ENCODE measurements around the gene PEA15.

Gene PEA15

DNA sequence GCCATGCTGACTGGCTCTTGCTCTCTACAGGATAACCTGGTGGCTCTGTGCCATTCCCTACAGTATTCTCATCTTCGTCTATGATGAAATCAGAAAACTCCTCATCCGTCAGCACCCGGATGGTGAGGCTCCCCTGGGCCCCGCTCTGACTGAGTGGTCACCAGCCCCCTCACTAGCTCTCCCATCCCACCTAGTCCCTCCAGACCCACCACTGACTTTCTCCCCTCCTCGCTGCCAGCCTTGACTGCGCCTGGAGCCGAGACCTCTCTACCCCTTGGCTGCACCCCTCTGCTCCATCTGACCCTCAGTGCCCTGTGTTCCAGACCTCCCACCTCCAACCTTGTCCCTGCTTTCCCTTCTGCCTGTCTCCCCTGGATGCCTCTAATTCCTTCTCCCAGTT, 18.9 kb upstream of the PEA15 start:
- DNase-seq: no peak

DNA sequence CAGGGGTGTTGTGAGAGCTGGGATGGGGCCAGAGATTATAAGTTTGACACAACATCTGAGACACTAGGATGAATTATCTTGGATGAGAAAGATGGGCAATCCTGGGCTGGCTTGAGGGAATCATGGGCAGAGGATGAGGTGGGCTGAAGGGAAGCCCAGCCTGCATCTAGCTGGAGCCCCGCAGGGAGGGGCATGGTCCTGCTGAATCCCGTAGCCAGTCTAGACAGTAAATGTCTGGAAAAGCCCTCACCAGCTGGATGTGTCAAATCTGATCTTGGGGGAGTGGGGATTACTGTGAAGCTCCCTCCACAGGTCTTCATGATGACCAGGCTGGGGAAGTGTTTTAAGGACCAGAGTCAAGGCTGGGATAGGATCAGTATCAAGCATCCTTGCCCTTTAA, 18.5 kb upstream of the PEA15 start:
- DNase-seq: no peak

DNA sequence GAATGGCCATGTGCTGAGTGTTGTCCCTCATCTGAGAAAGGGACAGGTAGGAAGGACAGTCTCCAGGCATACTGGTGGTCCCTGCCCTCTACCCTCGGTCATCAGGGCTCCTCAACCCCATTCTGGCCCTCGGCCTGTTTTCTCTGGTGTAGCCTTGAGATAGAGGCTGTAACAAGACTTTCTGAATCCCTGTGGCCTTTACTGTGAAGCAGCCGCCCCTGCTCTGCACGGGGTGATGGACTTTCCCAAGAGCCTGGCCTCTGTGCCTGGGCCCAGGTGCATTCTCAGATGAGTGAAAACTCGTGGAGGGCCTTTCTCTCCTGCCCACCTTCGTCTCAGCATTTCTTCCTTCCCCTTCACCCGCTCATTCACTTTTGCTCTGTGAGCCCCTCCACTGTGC, 17.8 kb upstream of the PEA15 start:
- no peak for DNase-seq

DNA sequence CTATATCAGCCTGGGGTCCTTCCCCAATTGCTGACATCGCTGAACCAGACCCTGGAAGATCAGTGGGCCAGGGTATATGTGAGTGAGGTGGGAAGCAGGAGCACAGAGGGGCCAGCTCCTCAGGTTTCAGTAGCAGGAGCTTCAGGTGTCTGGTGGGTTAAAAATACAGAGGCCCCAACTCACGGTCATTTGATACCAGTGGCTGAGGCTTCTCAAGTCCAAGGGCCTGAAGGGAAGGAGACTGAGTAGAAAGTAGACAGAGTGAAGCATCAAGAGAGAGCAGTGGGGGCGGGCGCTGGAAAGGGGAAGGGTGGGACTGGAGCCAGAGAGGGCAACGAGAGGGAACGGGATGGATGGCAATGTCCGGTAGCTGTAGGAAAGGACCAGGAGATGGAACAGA, 16.8 kb upstream of the PEA15 start:
- DNase-seq: no peak

DNA sequence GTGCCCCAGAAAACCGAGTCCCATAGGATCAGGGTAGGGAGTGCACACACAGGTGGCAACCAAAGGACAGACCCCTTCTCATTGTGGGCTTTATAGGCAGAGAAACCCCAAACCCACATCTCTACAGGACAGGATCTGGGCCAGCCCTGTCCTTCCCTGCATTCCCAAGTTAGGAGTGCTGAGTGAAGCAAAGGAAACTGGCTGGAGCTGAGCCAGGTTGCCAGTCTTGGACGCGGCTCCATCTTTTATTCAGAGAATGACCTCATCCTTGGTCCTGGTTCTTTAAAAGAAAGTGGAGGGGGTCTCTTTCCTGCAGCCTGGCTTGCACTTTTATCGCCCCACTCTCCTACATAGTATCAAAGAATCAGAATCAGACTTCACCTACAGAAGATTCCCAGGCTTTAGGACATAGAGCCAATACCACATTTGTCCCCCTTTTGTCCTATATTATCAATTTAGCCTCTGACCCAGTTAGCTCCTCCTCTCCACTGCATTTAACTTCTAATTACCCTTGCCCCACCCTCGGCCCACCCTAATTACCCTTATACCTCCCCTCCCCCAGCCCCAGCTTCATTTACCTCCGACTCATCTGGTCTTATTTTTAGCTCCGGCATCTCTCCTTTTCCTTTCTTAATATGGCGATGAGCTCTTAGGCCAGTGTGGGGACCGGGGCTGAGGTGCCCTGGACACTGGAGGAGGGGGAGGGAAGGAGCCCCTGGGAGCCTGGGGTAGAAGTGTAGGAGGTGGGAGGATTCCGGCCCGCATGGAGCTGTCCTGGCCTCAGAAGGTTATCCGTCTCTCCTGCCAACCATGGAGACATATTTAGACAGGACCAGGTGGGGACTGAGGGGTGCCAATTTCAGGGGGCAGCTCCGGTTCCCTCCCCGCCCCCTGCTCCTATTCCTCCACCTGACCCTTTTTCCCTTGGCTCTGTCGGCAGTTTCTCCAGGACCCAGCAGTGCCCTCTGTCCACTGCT, 15.2 kb upstream of the PEA15 start, which contains the start of gene CASQ1:
Gene CASQ1 (plus strand): TSS at position 927 of the 977 bp plus-strand sequence. CDS start 177 bp downstream, outside the sequence.
- DNase-seq: peak; percentile 6

DNA sequence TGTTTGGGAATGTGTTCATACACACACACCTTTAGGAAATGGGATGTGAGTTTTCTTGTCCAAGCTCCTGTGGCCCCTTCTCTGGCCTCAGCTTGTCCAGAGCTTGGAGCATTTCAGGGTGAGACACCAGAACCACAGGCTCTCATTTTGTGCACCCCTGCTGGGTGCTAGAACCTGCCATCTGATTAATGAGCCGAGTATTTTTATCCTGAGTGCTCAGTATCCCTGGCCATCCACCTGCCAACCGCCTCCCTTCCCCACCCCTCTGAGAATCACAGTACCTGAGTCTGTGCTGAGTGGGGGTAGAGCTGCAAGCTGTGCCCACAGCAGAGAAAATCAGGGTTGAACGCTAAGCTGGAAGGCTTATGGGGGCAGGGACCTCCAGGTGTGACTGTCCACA, 13.4 kb upstream of the PEA15 start:
- DNase-seq: no peak

DNA sequence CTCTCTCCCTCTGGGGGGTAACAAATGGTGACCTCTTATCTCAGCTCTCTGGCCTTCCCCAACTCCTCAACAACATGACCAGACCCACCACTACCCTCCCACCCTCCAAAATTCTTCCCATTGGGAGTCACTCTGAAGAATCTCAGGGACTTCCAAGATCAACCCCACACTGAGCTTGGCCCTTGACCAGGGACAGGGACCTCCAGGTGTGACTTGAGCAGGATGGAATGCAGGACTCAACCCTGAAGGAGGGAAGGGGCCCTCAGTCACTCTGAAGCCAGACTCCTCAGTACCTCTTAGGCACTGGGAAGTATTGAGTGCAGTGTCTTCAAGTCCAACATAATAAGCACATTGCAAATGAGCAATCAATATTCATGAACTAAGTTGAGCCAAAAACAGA, 12.9 kb upstream of the PEA15 start:
- no peak for DNase-seq

DNA sequence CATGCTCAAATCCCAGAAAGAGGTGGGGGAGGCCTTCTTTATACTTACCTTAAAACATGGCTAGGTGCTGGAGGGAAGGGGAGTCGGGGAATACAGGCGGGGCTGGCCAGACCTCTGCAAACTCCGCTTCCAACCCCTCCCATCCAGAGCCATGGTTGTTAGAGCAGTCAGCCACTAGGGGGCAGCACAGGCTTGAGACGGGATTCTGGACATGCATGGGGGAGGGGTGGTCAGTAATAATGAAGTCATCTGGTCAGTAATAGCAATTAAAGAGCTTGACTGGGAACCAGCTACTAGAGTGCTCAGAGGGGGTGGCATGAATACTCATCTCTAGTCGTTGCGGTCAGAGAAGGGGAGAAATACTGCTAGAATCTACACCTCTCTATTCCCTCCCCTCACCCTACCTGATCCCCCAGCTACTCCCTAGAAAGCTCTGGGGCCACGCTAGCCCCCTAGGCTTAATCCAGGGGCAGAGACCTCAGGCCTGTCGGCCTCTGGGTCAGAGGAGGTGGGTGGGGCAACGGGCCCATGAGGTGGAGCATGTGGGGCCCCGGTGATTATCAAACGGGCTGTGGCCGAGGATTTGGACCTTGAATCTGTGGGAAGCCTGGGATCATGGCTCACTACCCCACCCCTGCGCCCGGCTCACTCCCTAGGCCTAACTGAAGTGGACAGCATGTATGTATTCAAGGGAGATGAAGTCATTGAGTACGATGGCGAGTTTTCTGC, 11.9 kb upstream of the PEA15 start:
- DNase-seq: peak; percentile 70

DNA sequence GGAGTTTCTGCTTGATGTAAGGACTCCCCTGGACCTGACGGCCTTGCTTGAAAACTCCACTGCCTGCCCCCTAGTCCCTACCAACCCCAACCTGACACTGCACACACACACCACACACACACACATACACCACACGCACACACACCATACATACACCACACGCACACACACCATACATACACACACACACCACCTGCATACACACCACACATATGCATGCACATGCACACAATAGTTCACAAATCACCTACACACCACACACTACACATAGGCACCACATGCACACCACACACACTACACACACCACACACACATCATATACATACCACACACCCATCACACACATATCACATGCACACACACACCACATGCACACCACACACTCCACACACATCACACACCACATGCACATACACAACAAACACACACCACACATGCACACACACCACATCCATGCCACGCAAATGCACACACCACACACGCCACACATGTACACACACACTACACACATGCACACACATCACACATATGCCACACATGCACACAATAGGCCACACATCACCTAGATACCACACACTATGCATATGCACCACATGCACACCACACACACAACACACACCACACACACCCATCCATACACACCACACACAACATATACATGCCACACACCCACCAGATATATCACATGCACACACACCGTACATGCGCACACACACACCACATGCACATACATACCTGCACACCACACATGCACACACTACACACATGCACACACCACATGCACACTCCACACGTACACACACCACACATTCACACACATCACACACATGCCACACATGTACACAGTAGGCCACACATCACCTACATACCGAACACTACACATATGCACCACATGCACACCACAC, 11.1 kb upstream of the PEA15 start:
- DNase-seq: no peak

DNA sequence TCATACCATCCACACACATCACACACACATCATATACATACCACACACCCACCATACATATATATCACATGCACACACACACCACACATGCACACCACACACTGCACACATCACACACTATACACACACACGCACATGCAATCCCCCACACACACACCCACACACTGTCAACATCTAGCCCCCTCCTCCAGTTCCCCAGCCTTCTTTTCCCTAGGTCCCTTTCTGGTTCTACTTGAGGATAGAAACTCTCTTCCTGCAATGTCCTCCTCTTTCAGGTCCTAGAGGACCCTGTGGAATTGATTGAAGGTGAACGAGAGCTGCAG, 10.5 kb upstream of the PEA15 start:
- DNase-seq: no peak

DNA sequence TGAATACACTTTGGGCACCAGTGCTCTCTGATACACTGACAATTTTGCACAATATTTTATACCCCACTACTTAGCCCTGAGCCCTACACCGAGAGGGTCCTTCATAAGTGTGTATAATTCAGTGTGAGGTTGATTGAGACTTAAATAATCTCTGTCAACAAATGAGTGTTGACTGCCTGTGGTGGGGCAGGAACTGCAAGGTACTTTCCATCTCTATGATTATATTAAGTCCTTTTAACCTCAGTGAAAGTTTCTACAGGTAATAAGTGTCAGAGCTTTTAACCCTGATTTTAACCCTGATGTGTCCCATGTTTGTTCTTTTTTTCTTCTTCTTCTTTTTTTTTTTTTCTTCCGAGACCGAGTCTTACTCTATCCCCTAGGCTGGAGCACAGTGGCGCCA, 9.0 kb upstream of the PEA15 start:
- no peak for DNase-seq

DNA sequence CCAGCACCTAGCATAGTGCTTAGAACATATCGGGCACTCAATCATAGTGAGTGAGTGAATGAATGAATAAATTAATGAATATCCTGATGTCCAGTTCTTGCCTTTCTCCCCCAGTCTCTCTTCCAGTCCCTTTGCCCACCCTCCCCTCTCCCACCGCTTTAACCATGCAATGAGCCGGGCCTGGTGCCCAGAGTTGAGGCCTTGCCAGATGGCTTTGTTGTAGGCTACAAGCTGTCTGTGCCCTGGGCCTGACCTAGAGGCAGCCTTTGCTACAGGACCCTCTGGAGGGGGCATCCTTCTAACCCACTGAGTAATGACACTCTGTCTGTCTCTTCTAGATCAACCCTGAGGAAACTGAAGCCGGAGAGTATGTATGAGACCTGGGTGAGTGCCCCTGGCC, 8.0 kb upstream of the PEA15 start:
- DNase-seq: peak; percentile 26

DNA sequence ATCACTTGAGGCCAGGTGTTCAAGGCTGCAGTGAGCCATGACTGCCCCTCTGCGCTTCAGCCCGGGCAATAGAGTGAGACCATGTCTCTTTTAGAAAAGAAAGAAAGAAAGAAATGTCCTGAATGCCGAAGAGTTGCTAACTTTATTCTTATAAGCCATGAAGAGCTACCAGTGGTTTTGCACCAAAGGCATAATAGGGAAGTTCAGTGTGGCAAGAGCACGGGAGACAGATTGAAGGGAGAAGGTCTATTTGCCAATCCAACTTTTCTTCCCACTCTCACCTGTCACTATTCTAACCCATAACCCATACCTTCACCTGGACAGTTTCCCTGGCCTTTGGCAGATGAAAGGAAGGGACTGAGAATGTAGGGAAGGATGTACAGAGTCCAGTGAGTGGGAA, 4.4 kb upstream of the PEA15 start:
- DNase-seq: no peak

DNA sequence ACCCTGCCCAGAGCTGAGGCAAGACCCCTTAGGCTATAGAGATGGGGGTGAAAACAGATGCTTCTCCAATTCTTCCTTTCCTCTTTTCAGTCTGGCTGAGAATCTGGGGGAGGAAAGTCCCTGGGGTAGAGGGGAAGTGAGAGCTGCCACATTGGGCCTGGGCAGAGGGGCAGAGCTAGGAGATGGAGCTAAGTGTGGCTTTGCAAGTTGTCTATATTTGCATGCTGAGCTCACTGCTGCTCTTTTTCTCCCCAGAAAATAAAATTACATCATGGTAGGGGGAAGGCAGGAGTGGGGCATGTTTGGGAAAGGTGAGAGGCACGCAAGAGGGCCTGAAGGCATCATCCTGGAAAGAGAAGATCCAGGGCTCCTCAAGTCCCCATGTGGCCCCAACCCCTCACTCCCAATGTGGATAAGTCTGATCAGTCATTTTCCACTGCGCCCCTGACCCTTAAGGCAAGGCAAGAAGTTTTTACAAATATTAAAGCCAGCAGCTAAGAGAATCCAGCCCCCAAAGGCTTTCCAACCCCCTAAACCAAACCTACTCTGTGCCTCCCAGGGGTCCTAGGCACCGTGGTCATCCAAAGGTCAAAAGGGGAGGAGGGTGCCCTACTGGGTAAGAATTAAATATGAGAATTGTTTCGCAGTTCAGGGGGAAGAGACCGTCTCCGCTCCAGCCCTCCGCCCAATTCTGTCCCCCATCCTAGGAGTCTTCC, 500 bp upstream of the PEA15 start:
- DNase-seq: no peak

DNA sequence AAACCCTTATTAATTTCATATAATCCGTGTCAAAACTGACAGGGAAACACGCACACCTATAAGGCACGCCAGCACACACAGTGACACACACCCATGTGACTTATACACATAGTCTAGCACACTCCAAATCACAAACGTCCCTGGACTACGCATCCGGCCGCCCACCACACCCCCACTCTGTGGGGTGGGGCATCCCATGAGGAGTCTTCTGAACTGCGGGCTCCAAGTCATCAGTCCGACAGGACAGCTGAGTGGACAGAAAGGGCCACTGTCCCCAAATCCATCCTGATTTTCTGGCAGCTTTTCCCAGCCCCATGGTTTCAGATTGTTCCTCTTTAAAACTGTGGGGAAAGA, 829 bp downstream of the PEA15 start:
- DNase-seq: no peak

DNA sequence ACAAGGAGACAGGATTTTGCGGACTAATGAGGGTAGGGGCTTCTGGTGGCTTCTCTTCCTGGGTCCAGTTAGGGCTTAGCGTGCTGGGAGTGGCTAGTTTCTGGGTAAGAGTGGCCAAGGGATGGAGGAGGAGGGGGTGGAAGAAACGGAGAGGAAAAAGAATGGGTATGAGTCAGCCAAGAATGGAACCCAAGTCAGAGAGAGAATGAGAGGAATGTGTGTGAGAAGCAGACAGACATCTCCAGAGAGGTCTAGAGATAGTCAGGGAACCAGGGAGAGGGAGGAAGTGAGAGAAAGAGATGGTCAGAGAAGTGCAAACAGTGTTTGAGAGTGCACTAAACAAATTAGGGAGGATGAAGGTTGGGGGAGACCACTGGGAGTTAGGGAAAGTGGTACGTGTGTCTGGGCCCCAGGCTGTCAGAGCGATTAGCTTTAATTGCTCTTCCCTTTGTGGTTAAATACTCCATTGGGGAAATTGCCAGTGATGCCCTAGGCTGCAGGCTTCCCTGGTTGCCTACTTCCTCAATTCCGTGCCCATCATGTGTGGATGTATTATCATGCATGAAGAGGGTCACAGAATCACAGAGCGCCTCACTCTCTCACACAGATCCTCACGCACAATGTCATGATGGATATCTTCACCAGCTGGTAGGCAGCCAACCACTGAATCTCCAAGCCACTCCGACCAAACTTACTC, 1.4 kb downstream of the PEA15 start:
- DNase-seq: no peak

DNA sequence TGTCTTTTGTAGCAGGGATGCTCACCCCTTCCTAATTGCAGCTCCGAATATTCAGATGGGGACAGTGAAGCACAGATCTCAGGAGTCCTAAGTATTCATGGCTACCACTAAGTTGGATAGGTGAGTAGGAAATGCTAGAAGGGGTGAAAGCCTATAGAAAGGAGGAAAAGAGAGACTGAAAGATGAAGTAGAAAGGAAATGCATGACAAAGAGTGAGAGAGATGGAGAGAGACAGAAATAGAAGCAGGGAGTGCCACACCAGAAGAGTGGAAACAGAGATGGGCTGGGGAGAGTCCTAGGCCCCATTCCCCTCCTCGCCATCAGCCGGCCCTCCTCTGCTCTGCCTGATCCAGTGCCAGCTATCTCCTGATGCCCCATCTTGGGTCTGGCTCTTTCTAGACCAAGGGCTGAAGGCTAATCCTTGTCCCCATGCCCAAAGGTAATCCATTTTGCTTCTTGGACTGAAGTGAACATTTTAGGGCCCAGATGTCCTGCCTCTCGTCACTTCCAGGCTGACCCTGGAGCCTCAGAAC, 2.0 kb downstream of the PEA15 start:
- no peak for DNase-seq

DNA sequence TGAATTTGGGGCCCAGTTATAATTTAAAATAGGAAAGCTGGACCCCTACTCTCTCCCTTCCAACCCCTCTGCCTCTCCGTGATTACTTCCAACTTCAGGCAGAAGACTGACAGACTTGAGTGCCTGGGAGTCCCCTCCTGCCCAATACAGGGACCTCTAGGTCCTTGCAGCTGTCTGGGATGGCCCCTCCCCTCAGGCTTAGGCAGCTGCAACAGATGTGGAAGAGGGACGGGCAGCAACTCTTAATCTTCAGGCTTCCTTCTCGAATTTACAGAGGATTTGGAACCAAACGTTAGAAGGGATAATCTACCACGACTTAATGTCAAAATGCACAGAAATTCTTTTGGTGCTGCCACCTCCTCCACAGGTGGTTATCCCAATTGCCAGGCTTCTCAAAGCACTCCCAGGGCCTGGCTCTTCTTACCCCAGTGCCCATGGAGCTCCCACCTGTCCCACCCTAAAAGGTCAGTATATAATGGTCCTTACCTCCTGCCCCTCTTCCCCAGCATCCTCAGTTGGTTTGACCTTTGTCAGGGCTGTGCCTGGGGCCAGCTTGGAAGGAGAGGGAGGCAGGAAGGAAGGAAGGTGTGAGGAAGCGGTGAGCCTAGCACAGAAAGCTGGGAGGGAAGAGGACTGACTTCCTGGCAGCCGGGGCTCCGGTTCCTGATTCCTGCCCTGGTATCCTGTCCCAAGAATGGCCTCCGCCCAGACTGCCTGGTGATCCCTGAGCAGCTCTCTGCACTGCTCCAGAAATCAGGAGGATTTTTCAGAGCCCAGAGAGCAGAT, 2.8 kb downstream of the PEA15 start:
- DNase-seq: no peak

DNA sequence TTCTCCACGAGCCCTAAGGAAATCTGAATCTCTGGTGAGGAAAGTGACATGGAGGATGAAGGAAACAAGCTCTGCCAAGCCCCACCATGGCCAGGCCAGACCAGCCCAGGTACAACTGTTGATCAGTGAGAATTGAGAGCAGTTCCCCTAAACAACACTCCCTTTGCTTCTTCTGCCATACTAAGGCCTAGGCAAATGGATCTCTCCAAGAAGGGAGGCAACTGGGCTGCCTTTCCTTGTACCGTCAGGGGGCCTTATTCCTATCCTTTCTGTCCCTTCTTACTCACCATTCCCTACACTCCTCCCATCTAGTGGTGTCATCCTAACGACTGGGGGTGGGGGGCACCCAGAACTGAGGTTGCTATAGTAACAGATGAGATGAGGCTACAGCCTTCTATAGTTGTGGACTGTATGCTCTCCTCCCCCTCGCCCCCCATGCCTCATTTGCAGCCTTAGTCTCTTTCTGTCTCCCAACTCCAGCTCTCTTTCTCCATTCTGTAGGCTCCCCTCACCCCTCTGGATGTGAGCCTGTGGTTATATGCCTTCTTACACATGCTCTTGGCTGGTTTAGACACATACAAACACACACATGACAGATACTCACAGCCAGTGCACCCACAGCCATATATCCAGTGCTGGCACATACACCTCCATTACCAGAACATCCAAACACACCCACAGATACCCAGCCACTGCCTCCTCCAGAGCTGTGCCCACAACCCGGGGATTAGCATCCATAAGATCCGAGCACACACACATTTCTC, 3.6 kb downstream of the PEA15 start:
- no peak for DNase-seq

Data from DMS 273 treated with DMSO at 0.1 percent for 48 hours (cell line).